NCI-H69 (cell line): ENCODE data around the gene FUS.
A peak's percentile ranks its signal among the peaks of the same experiment; 100 is the strongest.

ENCODE experiments used
- DNase-seq: peaks from one replicate; lab custom pipeline; 2025; lab: John Stamatoyannopoulos, UW

FUS gene

DNA sequence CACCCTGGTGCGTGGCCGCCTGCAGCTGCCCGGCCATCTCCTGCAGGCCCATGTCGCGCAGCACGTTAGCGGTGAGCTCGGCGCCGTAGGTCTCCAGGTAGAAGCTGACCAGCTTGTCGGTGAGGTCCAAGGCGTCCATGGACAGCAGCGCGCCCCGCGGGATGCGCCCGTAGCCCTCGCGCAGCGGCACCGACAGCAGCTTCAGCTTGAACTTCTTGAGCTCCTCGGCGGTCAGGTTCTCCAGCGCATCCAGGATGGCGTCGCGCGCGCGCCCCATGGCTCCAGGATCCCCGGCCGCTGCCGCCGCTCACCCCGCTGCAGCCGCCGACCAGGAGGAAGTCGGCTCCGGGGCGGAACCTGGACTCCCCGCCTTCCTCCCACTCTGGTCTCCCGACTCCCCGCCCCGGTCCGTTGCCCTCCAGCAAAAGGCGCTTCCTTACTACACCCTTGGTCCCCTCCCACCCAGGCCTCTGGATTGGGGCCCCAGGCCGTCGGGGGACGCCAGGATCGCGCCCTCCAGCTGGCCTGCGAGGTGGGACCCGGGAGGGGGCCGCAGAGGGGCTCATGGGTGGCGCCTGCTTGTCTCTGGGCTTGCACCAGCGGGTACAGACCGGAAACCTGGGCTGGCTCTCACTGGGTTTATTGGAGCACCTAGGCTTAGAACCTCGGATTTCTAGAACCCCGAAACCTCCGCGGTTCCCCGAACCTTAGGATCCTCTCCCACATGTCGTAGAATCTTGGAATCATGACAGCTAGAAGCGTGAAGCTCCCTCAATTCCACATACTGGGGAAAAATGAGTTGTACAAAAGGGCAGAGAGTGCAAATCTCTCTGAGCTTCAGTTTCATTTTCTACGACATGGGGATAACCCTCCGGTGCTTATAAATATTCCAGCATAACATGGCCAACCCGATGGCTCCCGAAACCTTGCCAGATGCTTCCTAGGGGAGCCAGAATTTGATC, 22.8 kb downstream of the FUS start, which contains the start of gene PYCARD:
Gene PYCARD, minus strand, starts transcription at position 347 of the 962 bp plus-strand sequence. Its CDS starts 70 bp downstream, at position 277.
- DNase-seq: peak; percentile 63

DNA sequence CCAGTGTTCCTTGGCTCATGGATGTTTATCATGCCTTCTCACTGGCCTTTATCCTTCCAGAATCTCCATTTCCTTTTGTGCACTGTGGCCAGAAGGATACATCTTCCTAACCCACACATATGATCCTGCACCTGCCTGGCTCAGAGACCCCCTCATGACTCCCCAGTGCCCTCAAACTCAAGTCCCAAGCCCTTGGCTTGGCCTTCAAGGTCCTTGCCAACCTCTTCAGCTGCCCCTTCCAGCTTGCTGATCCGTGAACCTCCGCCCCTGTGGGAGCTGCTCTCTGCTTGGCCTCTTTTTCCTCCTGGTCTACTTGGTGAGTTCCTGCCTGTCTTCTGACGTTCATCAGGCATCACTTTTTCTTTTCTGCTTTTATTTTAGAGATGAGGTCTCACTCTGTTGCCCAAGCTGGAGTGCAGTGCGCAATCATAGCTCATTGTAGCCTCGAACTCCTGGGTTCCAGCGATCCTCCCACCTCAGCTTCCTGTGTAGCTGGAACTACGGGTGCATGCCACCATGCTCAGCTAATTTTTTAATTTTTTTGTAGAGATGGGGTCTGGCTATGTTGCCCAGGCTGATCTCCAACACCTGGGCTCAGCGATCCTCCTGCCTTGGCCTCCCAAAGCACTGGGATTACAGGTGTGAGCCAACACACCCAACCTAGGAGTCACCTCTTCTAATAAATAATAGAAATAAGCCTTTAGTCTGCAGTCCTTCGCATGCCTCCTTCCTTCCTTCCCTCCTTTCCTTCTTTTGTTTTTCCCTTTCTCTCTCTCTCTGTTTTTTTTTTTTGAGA, 25.1 kb downstream of the FUS start:
- no peak for DNase-seq

- no peak for DNase-seq
Observed at GRCh38 chr16:31206776-31207175, 26.8 kb downstream of the FUS start.

DNA sequence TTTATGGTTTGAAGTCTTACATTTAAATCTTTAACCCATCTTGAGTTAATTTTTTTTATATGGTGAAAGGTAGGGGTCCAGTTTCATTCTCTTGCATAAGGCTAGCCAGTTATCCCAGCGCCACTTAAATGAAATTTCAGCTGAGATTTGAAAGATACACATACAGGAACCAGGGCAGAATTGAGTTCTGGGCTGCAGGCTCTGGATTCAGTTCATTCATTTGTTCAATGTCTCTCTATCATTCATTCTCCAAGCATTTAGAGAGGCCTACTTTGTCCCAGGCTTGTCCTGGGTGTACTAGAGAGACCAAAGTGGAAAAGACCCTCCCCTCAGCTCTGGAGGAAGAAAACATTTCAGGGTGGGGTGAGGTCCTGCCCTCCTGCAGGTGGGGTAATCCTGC, 33.4 kb downstream of the FUS start:
- no peak for DNase-seq

- DNase-seq: no peak
Observed at GRCh38 chr16:31213877-31214707, 34.2 kb downstream of the FUS start, which contains the start of gene TRIM72. TRIM72 (plus strand) TSS chr16:31214119; CDS start chr16:31214739, 620 bp downstream.

DNA sequence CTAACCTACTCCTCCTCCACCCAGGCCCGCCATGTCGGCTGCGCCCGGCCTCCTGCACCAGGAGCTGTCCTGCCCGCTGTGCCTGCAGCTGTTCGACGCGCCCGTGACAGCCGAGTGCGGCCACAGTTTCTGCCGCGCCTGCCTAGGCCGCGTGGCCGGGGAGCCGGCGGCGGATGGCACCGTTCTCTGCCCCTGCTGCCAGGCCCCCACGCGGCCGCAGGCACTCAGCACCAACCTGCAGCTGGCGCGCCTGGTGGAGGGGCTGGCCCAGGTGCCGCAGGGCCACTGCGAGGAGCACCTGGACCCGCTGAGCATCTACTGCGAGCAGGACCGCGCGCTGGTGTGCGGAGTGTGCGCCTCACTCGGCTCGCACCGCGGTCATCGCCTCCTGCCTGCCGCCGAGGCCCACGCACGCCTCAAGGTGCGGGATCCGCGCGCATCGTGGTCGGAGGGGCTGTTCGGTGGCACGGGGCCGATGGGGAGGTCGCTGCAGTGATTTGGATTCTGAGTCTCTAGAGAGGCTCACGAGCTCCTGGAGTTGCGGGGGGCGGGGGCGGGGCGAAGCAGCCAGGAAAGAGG, 34.9 kb downstream of the FUS start:
- DNase-seq: peak; percentile 73

DNA sequence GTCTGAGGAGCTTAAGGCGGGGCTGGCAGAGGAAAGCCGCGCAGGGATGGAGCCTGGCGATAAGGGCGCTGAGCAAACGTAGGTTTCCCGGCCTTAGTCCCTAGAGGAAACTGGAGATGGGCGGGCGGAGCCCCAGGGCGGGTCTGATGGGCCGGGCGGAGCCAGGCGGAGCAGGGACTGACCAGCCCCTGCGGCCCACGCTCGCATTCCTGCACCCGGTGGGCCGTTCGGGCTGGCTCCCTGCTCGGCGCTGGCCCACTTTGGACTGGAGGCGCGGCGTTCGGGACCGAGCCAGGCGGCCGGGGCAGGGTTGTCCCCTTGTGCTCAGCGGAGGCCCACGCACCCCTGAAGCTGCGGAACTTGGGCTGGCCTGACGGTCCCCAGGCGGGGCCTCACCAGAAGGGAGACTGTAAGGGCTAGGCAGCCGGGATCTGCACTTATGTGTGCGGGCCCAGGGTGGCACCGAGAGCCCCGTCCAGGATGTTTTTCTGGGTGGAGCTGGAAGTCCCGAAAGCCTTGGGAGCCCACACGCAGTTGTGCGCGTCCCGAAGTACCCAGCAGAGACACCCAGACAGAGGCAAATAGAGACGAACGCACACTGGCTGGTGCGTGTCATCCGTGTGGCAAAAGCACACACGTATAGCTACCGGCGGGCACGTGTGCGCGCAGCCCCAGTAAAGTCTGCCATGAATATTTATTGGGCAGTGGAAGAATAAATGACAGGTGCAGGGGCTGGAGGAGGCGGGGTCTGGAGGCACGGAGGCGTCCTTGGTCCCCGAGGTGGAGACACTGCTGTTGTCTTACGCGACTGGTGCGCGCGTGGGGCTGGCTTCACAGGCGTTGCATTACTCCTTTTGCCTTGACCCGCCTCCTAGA, 35.6 kb downstream of the FUS start:
- DNase-seq: peak; percentile 79

- DNase-seq: no peak
Observed at GRCh38 chr16:31216422-31217135, 36.6 kb downstream of the FUS start, which contains the start of gene PYDC1. PYDC1 (minus strand) TSS chr16:31217135; CDS start chr16:31217028, 107 bp downstream.

DNA sequence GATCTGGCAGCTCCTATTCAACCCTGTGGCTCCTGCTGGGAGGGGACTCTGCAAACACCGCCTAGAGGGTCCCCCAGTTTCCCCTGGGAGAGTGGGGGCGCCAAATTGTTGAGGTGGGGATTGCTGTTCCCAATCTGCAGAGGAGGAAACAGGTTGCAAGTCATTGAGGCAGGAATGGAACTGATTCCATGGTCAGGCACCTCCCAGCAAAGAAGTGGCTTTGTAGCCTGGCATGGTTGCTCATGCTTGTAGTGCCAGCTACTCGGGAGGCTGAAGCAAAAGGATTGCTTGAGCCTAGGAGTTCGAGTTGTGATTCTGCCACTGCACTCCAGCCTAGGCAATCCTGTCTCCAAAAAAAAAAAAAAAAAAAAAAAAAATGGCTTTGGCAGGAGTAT, 37.2 kb downstream of the FUS start:
- DNase-seq: no peak

- DNase-seq: no peak
Observed at GRCh38 chr16:31219154-31219741, 39.3 kb downstream of the FUS start.

DNA sequence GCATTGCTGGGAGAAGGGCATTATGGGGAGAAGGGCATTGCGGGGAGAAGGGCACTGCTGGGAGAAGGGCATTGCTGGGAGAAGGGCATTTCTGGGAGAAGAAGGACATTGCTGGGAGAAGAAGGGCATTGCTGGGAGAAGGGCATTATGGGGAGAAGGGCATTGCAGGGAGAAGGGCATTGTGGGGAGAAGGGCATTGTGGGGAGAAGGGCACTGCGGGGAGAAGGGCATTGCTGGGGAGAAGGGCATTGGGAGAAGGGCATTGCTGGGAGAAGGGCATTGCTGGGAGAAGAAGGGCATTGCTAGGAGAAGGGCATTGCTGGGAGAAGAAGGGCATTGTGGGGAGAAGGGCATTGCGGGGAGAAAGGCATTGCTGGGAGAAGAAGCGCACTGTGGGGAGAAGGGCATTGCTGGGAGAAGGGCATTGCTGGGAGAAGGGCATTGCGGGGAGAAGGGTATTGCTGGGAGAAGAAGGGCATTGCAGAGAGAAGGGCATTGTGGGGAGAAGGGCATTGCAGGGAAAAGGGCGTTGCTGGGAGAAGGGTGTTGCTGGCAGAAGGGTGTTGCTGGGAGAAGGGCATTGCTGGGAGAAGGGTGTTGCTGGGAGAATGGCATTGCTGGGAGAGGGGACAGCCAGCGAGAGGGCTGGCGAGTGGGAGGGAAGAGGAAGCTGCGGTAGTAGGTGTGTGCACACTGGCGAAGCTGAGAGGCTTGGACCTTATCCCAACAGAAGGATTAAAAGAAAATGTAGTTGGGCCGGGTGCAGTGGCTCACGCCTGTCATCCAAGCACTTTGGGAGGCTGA, 41.6 kb downstream of the FUS start:
- peak; percentile 52 for DNase-seq

DNA sequence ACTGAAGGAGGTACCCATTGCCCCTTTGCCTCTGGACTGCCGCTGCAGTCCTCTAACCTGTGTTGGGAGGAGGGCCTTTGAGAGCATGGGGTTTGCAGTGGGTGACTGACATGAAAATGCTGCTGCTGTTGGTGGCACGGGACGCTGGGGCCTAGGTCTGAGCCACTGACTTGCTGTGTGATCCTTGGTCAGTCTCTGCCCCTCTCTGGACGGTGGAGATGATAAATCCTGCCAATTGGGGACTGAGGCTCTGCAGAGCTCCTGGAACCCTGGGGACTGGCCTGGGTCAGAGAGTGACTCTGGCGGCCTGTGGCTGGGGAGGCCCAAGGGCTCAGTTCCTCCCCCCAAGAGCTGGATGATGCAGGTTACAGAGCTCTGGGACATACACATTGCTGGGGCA, 43.1 kb downstream of the FUS start:
- no peak for DNase-seq

DNA sequence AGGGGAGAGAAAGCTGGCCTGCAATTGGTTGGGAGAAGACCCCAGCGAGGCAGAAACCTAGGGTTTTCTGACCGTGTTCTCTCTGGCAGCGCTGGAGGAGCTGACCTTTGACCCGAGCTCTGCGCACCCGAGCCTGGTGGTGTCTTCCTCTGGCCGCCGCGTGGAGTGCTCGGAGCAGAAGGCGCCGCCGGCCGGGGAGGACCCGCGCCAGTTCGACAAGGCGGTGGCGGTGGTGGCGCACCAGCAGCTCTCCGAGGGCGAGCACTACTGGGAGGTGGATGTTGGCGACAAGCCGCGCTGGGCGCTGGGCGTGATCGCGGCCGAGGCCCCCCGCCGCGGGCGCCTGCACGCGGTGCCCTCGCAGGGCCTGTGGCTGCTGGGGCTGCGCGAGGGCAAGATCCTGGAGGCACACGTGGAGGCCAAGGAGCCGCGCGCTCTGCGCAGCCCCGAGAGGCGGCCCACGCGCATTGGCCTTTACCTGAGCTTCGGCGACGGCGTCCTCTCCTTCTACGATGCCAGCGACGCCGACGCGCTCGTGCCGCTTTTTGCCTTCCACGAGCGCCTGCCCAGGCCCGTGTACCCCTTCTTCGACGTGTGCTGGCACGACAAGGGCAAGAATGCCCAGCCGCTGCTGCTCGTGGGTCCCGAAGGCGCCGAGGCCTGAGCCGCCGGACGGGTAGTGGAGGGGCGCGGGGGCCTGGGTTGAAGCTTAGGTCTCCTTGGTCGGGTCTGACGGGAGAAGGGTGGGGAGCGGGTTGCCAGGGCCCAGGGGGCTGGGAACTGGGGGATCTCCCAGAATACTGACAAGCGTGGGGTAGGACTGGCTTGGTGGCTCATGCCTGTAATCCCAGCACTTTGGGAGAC, 44.4 kb downstream of the FUS start:
- no peak for DNase-seq

DNA sequence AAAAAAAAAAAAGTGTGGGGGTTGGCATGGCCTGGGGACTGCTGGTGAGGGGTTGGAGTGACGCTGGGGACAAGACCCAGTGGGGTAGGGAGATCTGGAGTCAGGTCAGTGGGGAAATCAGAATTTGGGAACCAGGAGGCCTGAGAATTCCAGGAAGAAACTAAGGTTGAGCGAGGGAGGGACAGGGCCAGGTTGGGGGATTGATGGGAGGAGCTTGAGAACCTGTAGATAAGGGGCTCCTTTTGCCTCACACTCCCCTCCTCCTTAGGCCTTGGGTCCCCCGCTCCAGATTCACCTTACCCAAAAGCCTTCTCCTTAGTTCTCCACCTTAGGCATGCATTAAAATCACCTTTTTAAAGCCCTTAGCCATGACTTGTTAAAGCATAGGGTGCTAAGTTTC, 45.3 kb downstream of the FUS start:
- DNase-seq: no peak

- DNase-seq: no peak
Observed at GRCh38 chr16:31228206-31228605, 48.3 kb downstream of the FUS start.

- no peak for DNase-seq
Observed at GRCh38 chr16:31229501-31229900, 49.6 kb downstream of the FUS start.

GRCh38 chr16:31238041-31238440, 58.1 kb downstream of the FUS start:
- DNase-seq: no peak
